Neural cell (in vitro differentiated cells): ENCODE measurements around the gene ZCWPW2. TPM values are rescaled to one million over a fixed set of nuclear protein-coding genes. Genes with fewer than 3 reads are reported as not detected.

Experiments
- H2AFZ ChIP-seq: fragments of 200-600, 300-800 bp; sonication (generic), shearing (Covaris generic); 2 replicates; pipeline ENCODE4 v1.6.0; 2014; ENCODE audit warnings: low read depth, mild to moderate bottlenecking, antibody characterized with exemption, low read length, moderate library complexity
- H3F3A ChIP-seq: fragments of 200-600 bp; shearing (Covaris generic); 2 replicates; pipeline ENCODE4 v1.6.1; 2016; ENCODE audit warnings: mild to moderate bottlenecking, moderate library complexity, mixed read lengths, antibody characterized with exemption, low read length; ENCODE audit not compliant: insufficient read depth, poor library complexity, severe bottlenecking
- H3K27ac ChIP-seq: fragments of 200-600, 300-800 bp; sonication (generic), shearing (Covaris generic); 2 replicates; pipeline ENCODE4 v1.5.1; 2014; ENCODE audit warnings: mild to moderate bottlenecking, low read length, moderate library complexity
- H3K27me3 ChIP-seq: fragments of 300-800, 200-600 bp; sonication (generic), shearing (Covaris generic); 2 replicates; pipeline ENCODE4 v1.6.0; 2014; ENCODE audit warnings: mild to moderate bottlenecking, low read depth, low read length, moderate library complexity; ENCODE audit not compliant: insufficient read depth
- H3K36me3 ChIP-seq: fragments of 300-800, 200-600 bp; sonication (generic), shearing (Covaris generic); 2 replicates; pipeline ENCODE4 v1.5.1; 2014; ENCODE audit warnings: mild to moderate bottlenecking, antibody characterized with exemption, low read length, moderate library complexity; ENCODE audit not compliant: insufficient read depth
- H3K4me2 ChIP-seq: fragments of 300-800, 200-600 bp; sonication (generic), shearing (Covaris generic); 2 replicates; pipeline ENCODE4 v1.6.0; 2014; ENCODE audit warnings: mild to moderate bottlenecking, low read length
- H3K4me3 ChIP-seq: fragments of 300-800, 200-600 bp; sonication (generic), shearing (Covaris generic); 2 replicates; pipeline ENCODE4 v1.5.1; 2014; ENCODE audit warnings: mild to moderate bottlenecking, low read length, moderate library complexity
- H3K79me2 ChIP-seq: fragments of 200-600 bp; shearing (Covaris generic); replicated peaks from 2 replicates; pipeline ENCODE4 v1.6.0; 2014; ENCODE audit warnings: mild to moderate bottlenecking, low read length, moderate library complexity; ENCODE audit not compliant: insufficient read depth
- H3K9ac ChIP-seq: fragments of 300-800, 200-600 bp; sonication (generic), shearing (Covaris generic); 2 replicates; pipeline ENCODE4 v1.6.1; 2016; ENCODE audit warnings: mild to moderate bottlenecking, low read length, mixed read lengths
- H3K9me2 ChIP-seq: fragments of 200-600 bp; shearing (Covaris generic); 2 replicates; pipeline ENCODE4 v1.6.1; 2016; ENCODE audit warnings: mild to moderate bottlenecking, low read length, mixed read lengths; ENCODE audit not compliant: insufficient read depth
- H3K9me3 ChIP-seq: fragments of 200-600, 300-800 bp; sonication (generic), shearing (Covaris generic); 2 replicates; pipeline ENCODE4 v1.6.1; 2016; ENCODE audit warnings: mild to moderate bottlenecking, mixed run types, low read length, moderate library complexity, mixed read lengths
- H4K20me1 ChIP-seq: fragments of 200-600 bp; shearing (Covaris generic); 2 replicates; pipeline ENCODE4 v1.6.1; 2016; ENCODE audit warnings: mild to moderate bottlenecking, mixed run types; ENCODE audit not compliant: insufficient read depth
- CTCF ChIP-seq: fragments of 450-650 bp; IDR thresholded peaks from 2 replicates; pipeline ENCODE4 v1.5.1; 2014; ENCODE audit warnings: antibody characterized with exemption, mild to moderate bottlenecking, moderate library complexity; ENCODE audit not compliant: poor library complexity, severe bottlenecking
- EP300 ChIP-seq: fragments of 450-650 bp; conservative IDR thresholded peaks from 2 replicates; pipeline ENCODE4 v1.6.1; 2014; ENCODE audit warnings: antibody characterized with exemption, mild to moderate bottlenecking, moderate library complexity; ENCODE audit not compliant: poor library complexity, severe bottlenecking
- MXI1 ChIP-seq: fragments of 450-650 bp; conservative IDR thresholded peaks from 2 replicates; pipeline ENCODE4 v1.6.1; 2014; ENCODE audit warnings: antibody characterized with exemption, mild to moderate bottlenecking; ENCODE audit not compliant: poor library complexity, severe bottlenecking
- POLR2AphosphoS5 ChIP-seq: IDR thresholded peaks from 2 replicates; pipeline ENCODE4 v1.6.1; 2012
- RAD21 ChIP-seq: fragments of 450-650 bp; conservative IDR thresholded peaks from 2 replicates; pipeline ENCODE4 v1.6.1; 2014; ENCODE audit warnings: antibody characterized with exemption, mild to moderate bottlenecking, moderate library complexity
- REST ChIP-seq: IDR thresholded peaks from 2 replicates; pipeline ENCODE4 v1.6.1; 2012; ENCODE audit warnings: borderline replicate concordance
- SMC3 ChIP-seq: fragments of 450-650 bp; conservative IDR thresholded peaks from 2 replicates; pipeline ENCODE4 v1.6.1; 2014; ENCODE audit warnings: antibody characterized with exemption, mild to moderate bottlenecking, moderate library complexity; ENCODE audit not compliant: poor library complexity
- TAF1 ChIP-seq: IDR thresholded peaks from 2 replicates; pipeline ENCODE4 v1.6.1; 2012; ENCODE audit warnings: low read depth
- polyA plus RNA-seq: library from polyadenylated mRNA; depleted of rRNA; stranded (reverse); fragments of >200 nt; gene quantifications from 2 replicates; pipeline ENCODE4 v1.2.3, GENCODE V29; 2014

The ZCWPW2 gene
- polyA plus RNA-seq, 1 donor from 2014 or later, result 0.48 TPM

GRCh38 chr3:28345690-28346089, 2.8 kb upstream of the ZCWPW2 start:
- Histone ChIP-seq H3K9me3 (no peaks in the 10 kb centered on the region), H3K36me3 (no peaks in the 10 kb centered on the region), H3K9me2 (no peaks in the 10 kb centered on the region), H4K20me1 (no peaks in the 10 kb centered on the region), H3K9ac (no peak overlapping the region), H3F3A (no peaks in the 10 kb centered on the region), H3K4me2 (no peak overlapping the region), H2AFZ (no peak overlapping the region), H3K79me2 (peaks cover 45% of the 10 kb centered on the region), H3K4me3 (peak overlapping the region; percentile 87), H3K27ac (no peak overlapping the region), H3K27me3 (no peaks in the 10 kb centered on the region)
- no peak for TF ChIP-seq RAD21
- no peak for TF ChIP-seq MXI1

GRCh38 chr3:28347374-28348264, 902 bp upstream of the ZCWPW2 start:
- Histone ChIP-seq H3K79me2 (peaks cover 45% of the 10 kb centered on the region), H2AFZ (peak overlapping the region; percentile 100), H3K27me3 (no peaks in the 10 kb centered on the region), H3F3A (no peaks in the 10 kb centered on the region), H3K9me3 (no peaks in the 10 kb centered on the region), H3K9me2 (no peaks in the 10 kb centered on the region), H3K27ac (peak overlapping the region; percentile 95), H3K9ac (peak overlapping the region; percentile 96), H3K4me2 (peak overlapping the region; percentile 72), H3K36me3 (no peaks in the 10 kb centered on the region), H3K4me3 (peak overlapping the region; percentile 87), H4K20me1 (no peaks in the 10 kb centered on the region)
- TF ChIP-seq EP300 (no peak), TAF1 (no peak), MXI1 (no peak), SMC3 (no peak), POLR2AphosphoS5 (no peak), CTCF (no peak), REST (no peak), RAD21 (no peak)
